T1000 (cell line): Measurements from ENCODE around the gene ZEB2.

Experiments
- DNase-seq: peaks from one replicate; lab custom pipeline; 2025; ENCODE audit warnings: mixed read lengths; lab: John Stamatoyannopoulos, UW

ZEB2 gene

DNA sequence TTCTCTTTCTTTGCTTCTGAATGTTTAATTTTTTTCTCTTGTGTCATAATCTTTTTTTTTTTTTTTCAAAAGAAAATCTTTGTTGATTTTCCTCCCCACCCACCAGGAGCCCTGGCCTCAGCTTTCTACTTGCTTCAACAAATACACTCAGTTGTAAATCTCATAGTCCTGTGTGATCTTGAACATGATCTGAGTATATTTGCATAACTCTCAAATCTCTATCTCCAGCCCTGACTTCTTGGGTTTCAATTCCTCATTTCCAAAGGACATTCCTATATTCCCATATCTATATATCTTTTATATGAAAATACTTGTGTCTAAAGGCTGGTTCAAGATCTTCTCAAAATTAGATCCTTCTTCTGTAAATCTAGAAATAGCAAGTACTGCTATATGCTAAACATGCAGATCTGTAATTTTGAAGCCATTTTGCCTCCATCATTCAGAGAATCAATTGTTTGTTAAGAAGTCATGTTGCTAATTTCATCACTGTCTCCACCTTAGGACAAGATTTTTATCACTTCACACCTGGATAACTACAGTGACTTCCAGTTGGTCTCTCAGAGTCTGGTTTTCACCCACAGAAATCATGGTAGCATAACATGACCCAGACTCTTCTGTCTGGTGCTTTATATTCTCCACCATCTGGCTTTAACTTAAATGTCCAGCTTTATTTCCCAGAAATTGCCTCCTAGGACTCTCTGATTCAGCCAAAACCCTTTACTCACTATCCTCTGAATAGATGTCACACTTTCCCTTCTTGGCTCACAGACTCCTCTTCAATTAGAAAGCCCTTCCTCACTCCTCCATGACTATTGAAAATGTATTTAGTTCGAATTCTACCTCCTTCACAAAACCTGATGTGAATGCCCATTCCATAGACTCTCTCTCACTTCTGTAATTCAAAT is 98.1 kb downstream of the ZEB2 start:
- DNase-seq, result no peak

DNA sequence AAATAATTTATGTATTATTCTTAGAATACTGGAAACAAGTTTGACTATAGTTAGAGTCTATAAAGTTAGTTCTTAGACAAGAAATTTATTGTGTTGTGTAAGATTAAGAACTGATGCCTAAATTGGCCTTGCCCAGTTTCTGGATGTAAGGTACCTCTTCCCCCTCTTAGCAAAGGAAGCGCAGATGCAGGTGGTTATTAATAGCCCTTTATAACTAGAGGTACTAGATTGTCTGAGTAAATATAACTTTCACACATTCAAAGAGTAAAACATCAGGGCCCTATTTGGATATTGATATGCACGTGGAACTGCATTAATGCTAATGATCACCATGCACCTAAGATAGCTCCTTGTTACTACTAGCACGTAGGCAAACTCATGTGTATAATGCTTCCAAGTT is 100.7 kb downstream of the ZEB2 start:
- DNase-seq, result no peak

DNA sequence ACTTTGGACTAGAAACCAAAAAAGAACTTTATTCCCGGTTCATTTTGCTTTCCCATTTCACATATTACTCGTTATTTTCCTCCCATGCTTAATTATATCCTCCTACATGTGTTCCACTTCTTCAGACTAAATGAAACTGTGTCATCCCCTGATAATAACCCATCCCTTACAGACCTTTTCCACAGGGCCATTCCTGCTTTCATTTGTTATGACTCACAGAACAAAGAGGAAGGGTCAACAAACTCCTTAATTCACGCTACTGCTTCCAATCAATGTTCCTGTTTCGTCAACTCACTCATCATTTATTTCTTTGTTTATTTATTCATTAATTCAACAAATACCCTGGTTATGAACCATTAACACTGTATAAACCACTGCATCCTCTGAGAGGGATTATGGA is 104.5 kb downstream of the ZEB2 start:
- DNase-seq, result no peak

DNA sequence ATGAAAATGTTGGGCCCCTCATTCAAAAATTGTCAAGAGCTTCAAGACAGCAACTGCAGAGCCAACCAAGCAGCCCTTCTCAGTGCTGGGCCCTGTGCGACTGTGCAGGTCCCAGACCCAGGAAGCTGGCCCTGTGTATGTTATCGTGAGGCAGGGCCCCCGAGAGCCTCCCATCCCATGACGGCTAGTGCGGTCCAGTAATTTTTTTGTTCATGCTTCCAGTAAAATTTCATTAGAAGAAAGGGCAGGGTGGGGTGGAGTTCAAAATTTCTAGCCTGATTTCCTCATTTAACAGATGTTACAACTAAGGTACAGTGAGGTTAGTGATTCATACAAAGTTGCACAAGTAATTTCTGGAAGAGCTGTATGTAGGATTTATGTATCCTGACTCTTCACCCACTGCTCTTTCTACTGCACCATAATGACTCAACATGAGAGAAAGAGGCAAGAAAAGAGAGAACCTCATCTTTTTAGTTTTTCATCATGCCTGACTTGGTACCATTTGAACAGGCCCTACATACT is 105.5 kb downstream of the ZEB2 start:
- no peak for DNase-seq

DNA sequence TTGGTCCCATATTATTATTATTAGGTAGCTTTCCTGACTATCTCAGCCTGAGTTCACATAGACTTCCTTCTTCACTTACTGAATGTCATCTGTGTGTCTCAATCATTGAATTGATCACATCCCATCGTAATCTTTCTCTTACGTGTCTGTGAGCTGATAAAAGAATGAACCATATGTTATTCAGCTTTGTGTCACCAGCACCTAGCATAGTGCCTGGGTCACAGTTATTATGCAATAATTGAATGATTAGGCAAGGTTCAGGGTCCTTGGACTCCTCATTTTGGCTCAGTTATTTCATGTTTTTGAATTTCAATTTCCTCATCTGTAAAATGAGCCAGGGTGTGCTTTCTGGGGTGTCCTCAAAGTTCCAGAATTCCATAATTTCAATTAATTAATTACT is 107.2 kb downstream of the ZEB2 start:
- no peak for DNase-seq

DNA sequence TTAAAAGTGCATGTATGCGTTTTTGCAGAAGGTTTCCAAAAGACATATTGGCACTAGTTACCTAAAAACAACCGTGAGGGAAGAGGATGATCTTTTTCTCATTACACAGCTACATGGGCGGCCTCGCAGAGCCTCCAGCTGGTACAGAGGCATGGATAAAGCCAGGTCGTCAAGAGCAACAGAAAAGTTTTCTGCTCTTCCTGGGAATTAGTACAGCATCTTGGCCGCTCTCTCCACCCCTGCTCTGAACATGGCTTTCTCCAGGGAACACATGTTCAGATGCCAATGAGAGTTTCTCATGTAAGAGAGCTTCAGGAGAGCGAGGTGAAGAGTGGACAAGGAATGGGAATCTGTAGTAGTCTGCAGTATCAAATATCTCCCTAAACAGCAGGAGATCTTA is 108.4 kb downstream of the ZEB2 start:
- no peak for DNase-seq

DNA sequence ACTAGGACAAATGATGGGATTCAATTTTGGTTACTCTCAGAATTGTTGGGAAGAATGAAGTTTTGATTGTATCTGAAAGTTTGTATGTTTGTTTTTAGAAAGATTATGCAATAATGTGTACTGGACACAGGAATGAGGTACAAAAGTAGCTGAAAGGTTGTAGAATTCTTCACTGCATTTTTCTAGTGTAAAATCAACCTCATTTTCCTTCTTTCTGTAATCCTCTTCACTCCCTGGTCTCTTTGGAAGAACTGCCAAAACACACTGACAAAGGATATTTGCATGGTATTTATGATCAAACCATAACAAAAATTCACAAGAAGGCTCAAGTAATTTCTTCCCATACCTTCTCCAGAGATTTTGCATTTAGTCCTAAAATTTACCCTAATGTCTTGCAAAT is 110.7 kb downstream of the ZEB2 start:
- DNase-seq, result no peak

DNA sequence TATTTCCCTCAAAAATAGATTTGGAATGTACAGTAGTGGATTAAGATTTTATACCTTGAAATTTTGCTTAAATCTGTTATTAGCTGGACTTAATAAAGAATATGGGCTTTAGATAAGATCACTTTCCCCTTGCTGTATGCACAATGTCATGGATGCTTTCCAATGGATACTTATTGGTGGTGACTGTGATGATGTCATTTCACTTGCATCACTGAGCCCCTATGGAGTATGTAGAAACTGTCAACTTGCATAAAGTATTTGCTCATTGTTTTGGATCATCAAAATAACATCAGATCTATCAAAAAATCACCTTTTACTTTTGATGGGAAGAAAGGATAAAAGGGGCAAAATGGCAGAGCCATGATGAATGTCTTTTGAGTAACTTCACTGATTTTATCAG is 112.7 kb downstream of the ZEB2 start:
- no peak for DNase-seq

DNA sequence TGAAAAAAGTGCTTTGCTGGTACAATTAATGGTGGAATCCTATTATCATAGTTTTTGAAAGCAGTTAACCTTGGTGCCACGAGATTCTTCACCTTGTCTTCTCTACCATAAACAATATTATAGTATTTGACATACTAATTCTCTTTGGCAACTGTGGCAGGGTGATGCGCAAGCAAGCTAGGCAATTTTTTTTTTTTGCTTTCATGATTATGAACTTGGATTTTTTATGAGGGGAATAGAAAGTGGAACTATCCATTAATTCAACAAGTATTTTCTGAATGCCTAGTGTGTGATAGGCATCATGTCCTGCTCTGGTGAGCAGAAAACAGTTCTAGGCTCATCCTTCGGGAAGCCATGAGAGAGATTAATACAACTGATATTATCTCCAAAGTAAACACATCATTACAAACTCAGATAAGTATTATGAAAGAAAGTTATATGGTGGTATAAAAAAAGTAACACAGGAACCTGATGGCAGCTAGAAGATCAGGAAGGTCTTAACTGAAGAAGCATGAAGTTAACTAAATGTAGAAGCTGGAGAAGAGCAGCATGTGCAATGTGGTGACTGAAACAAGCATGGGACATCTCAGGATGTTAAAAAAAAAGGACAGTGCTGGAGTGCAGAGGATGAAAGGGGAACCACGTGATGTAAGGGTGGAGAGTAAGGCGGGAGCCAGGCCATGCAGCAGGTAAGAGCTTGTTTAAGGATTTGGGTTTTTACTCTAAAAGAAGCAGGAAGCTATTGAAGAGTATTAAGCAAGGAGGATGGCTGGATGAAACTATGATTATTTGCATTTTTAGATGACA is 113.7 kb downstream of the ZEB2 start:
- DNase-seq, result no peak

DNA sequence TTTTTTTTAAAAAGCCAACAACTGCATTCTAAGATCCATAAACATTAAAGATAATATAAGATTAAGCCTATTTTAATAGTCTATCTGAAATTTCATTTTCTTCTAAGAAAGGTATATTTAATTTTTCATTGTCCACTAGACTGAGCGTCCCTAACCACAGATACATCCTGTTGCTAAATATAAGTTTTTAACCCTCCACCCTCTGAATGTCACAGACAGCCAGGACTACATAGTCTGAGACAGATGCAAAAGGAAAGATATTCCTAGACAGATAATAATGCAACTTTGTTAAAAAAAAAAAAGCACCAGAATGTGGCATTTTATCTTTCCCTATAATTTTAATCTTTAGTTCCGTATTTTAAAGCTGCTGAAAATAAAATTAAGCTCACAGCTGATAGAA is 114.6 kb downstream of the ZEB2 start:
- no peak for DNase-seq

DNA sequence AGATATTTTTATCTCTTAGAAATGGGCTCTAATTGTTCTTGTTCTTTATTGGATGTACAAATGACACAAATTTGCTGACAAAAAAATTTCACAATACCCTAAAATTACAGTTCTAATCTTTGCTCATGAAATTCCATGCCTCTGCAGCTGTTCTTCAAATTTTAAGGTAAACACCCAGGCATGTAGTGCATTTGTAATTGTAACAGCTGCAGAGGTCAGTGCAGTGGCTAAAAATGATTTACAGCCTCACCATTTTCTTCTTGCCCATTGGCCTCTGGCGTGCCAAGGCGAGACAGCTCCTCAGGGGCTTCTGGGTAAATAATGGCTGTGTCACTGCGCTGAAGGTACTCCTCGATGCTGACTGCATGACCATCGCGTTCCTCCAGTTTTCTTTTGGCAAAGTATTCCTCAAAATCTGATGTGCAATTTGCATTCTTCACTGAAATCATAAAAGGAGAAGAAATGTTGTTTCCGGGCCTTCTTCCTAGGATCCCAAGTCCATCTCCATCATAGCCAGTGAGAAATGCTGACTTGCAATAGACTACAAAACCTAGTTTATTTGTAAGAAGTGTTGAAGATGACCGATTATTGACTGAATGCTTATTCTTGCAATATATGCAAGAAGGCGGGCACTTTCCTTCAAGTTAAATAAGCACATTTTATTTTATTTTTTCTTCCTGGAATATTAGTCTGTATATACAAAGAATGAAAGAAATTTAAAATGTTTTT is 115.2 kb downstream of the ZEB2 start:
- DNase-seq, result no peak

DNA sequence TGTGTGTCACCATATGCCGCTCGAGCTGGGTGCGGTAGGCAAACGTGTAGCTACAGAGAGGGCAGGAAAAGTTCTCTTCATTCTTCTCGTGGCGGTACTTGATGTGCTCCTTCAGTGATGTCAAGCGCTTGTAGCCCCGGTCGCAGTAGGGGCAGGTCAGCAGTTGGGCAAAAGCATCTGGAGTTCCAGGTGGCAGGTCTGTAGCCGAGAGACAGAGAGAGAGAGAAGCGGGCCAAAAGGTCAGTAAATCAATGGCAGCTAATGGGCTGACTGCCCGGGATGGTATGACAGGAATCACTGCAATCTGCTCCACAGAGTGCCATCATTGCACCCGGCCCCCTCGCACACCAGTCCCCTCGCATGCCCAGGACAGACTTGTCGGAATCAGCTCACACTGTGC is 116.0 kb downstream of the ZEB2 start:
- DNase-seq, result no peak

DNA sequence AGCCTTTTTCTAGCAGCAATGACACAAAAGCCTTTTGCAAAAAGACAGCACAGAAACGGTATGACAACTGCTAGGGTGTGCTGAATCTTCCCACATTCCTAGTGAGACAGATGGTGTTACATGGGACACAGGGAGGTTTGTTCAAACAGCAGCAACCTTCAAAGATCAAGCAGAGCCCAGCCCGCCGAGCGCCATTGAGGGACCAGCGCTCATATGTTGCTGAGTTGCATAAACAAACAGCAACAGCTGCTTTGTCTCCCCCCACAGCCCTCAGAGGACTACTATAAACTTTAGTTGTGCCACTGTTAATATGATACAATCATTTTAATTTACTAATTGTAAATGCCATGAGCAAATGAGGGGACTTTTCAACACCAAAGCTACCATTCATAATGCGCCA is 117.7 kb downstream of the ZEB2 start:
- no peak for DNase-seq

DNA sequence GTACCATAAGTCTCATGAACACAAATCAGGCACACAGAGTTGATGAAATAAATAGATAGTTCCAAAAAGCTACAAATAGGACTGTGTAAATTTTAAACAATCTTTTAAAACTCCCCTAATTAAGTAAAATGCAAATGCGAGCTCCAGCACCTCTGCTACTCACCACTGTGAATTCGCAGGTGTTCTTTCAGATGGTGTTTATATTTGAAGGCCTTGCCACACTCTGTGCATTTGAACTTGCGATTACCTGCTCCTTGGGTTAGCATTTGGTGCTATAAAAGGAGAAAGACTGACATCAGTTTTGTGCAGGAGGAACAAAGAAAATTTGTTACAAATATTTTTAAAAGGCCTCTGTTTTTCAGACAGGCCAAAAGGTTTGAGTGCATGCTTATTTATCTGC is 118.9 kb downstream of the ZEB2 start:
- DNase-seq, result no peak

DNA sequence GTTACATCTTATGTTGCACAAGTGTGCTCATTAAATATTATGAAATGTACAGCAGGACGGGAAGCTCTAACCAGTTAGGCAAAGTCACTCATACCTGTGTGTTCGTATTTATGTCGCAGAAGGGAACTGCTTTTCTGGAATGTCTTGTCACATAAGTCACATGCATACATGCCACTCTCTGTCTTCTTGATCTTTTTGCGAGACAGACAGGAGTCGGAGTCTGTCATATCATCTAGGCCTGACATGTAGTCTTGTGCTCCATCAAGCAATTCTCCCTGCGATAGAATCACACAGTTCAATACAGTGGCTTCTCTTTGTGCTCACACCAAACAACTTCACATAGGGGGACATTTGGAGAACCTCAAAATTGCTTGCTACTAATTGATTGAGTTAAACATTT is 123.6 kb downstream of the ZEB2 start:
- no peak for DNase-seq

DNA sequence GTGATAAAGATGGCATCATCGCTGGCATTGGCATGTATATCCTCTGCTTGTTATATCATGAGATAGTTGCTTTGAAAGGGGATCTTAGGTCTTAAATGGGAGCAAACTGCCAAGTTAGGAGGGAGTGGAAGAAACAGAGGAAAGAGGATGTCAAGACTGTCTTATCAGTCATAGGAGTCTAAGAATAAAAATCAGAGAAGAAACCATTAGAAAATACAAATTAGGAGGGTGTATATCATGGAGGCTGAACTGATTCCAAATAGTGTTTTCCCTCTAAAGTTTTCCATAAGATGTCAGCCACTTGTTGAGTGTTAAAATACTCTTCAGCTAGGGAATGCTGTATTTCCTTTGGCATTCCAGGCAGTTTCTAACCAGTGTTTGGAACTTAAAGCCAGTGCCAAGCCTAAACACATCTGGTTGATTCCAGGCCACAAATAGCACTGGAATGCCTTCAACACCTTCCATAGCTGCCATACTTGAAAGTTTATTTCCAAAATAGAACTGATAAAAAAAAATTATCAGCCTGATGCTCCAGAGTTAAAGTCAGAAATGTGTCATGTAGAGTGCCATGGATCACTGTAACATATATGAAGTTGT is 129.4 kb downstream of the ZEB2 start:
- no peak for DNase-seq

DNA sequence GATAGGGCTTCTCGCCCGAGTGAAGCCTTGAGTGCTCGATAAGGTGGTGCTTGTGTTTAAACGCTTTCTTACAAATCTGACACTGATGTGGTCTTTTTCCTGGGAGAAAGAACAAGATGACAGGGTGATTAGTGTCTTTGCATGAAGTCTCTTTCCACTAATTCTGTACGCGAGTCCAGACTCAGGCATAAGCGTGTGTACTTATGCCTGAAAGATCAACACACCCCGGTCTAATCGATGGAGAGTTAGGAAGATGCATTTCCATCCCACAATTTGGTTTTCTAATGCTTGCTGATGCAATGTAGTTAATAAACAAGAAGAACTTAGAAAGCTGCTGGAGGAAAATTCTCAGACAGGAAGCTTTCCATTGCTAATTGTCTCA is 130.0 kb downstream of the ZEB2 start:
- no peak for DNase-seq

DNA sequence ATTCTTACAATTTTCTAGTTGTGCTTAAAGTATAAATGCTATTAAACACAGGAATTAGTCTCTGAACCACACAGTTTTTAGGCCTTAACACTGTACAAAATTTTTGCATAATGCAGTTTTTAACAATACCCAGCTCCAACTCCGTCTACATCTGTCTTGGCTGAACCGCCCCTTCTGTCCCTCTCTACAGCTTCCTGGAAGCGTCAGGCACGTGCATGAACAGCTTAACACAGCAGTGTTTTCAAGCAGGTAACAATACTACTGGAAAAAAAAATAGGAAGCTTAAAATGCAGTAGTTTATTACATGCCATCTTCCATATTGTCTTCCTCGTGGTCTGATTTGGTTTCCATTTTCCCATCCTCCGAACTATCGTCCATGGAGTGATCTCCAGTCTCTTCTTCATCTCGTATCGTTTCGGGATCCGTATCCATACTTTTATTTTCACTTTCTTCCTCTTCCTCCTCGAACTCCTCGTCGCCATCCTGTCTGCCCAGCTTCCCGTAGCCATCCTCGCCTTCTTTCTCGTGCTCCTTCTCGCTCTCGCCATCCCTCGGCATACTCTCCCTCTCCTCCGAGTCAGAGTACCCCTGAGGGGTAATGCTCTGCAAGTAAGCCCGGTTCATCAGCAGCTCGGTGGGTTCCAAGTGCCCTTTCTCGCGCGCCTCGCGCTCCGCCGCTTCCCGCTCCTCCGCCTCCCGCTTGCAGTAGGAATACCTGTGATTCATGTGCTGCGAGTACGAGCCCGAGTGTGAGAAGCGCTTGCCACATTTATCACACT is 130.6 kb downstream of the ZEB2 start:
- DNase-seq, result no peak

DNA sequence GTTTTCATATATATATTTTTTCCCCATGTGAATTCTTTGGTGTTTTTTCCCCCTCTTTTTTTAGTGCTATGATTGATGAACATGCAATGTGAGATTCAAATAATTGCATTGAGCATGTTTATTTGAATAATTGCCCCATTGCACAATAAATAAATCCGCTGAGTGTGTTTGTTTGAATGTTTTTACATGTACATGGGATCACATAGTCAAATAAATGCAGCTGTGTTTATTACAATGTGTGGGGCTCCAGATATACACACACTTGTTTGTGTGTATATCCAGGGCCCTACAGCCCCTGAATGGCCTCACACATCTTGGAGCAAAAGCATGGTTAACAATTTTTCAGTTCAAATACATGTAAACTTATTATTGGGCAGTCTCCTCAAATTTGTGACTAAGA is 134.5 kb downstream of the ZEB2 start:
- no peak for DNase-seq

DNA sequence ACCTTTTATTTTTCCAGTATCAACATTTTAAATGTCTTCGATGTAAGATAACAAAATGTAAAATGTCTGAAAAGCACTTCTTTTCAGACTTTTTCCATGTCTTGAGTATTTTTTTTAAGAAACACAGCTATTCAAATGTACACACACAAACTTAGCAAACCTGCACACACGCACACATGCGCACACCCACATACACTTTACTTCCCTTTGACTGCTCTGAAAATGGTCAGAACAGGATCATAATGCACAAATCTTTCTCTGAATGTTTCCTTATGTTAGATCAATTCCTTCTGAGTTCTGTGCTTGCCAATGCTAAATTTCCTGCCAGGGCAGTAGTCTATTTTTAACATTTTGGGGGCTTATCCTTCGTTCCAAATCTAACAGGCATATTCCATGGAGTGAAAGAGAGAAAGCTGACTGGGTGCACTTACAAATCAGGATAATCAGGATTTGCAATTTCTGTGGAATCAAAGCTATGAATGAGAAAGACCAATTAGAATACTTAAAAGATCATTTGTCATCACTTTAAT is 136.3 kb downstream of the ZEB2 start:
- DNase-seq, result no peak

DNA sequence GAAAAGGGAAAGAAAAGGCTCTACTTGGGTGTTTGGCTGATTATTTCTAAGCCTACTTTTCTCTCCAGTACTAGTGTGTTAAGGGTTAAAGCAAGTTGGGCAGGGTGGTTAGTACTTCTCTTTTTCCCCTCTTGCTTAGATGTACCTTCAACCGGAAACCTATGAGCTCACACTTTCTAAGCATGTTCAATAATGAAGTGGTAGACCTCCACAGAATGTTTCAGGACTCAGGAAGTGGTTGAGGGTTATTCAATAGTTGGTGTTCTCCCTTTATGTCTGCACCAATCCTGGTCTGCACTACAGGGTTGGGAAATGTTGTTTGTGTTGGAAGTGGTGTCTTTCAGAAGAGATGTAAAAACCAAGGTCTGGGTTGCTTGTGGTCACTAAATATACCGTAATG is 137.1 kb downstream of the ZEB2 start:
- DNase-seq, result no peak
